GM12891 (cell line): ENCODE measurements around the gene BTBD9.

ENCODE experiments used
- POLR2A ChIP-seq: IDR thresholded peaks from 2 replicates; pipeline ENCODE4 v1.6.1; 2011; ENCODE audit warnings: low read depth, low read length, control low read depth
- POLR2AphosphoS5 ChIP-seq: IDR thresholded peaks from 2 replicates; pipeline ENCODE4 v1.6.1; 2011; ENCODE audit warnings: low read depth, low read length, control low read depth
- POU2F2 ChIP-seq: IDR thresholded peaks from 2 replicates; pipeline ENCODE4 v1.6.1; 2011; ENCODE audit warnings: low read depth, mild to moderate bottlenecking, control low read depth, low read length, moderate library complexity
- SPI1 ChIP-seq: IDR thresholded peaks from 2 replicates; pipeline ENCODE4 v1.6.1; 2011; ENCODE audit warnings: low read depth, low read length, control low read depth
- TAF1 ChIP-seq: IDR thresholded peaks from 2 replicates; pipeline ENCODE4 v1.6.1; 2011; ENCODE audit warnings: low read depth, low read length, control low read depth

GRCh38 chr6:38632490-38632889 lies 7.2 kb downstream of the BTBD9 start:
- TF ChIP-seq POLR2A (no peak), POLR2AphosphoS5 (no peak), TAF1 (no peak), SPI1 (no peak), POU2F2 (no peak)
